ENCODE measurements around the gene F11. TPM values are rescaled to one million over a fixed set of nuclear protein-coding genes. Genes with fewer than 3 reads are reported as not detected.
"Not testable (repeated sequence)": the region's sequence is repeated elsewhere in the genome, so short reads cannot be mapped to it uniquely, and the experiment has no call there.

F11 gene
- total and polyA plus RNA-seq, 2 experiments from 2014 or later = not detected

DNA sequence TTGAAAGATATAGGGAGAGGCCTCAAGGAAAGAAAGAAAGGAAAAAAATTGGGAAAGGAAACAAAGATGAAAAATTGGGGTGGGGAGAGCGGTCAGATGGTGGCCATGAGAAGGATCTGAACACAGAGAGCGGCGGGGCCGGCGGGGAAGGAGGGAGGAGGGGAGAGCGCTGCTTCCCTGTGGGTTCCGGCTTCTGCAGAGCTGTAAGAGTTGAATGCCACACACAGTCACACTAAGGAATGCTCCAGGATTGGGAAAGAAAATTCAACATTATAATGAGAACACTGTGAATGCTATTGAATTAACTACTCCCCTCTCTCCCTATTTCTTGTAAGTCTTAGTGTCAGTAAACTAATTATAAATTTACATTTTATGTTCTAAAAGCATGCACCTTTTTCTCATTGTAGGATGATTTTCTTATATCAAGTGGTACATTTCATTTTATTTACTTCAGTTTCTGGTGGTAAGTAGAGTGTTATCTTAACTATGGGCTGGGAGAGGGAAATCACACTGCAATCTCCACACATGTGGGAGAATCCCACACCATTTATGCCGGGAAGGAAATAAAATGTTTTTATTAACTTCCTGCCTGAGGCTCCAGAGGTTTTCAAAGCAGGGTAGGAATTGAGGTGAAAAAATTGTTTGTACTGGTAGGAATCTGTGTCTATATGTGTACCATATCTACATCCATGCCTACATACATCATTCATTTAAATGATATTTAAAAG lies 904 bp downstream of the F11 start:
- Histone ChIP-seq H3K4me1 (ENCODE audit: low read depth) (peaks cover 5% of the 10 kb centered on the region), H3K36me3 (no peaks in the 10 kb centered on the region), H3K27me3 (no peaks in the 10 kb centered on the region), H3K27ac (no peak overlapping the region), H3K4me3 (peak overlapping the region; percentile 13), H3K9me3 (ENCODE audit: low read depth) (no peaks in the 10 kb centered on the region)
- TF ChIP-seq, protein P1, sequence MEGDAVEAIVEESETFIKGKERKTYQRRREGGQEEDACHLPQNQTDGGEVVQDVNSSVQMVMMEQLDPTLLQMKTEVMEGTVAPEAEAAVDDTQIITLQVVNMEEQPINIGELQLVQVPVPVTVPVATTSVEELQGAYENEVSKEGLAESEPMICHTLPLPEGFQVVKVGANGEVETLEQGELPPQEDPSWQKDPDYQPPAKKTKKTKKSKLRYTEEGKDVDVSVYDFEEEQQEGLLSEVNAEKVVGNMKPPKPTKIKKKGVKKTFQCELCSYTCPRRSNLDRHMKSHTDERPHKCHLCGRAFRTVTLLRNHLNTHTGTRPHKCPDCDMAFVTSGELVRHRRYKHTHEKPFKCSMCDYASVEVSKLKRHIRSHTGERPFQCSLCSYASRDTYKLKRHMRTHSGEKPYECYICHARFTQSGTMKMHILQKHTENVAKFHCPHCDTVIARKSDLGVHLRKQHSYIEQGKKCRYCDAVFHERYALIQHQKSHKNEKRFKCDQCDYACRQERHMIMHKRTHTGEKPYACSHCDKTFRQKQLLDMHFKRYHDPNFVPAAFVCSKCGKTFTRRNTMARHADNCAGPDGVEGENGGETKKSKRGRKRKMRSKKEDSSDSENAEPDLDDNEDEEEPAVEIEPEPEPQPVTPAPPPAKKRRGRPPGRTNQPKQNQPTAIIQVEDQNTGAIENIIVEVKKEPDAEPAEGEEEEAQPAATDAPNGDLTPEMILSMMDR (IDR thresholded peaks at IDR 0.05; ENCODE audit: low read depth, low read length) = no peak
- peak; percentile 47 to 65 for DNase-seq (ENCODE audit: low read depth in 1 of 2, low spot score in 1 of 2)

DNA sequence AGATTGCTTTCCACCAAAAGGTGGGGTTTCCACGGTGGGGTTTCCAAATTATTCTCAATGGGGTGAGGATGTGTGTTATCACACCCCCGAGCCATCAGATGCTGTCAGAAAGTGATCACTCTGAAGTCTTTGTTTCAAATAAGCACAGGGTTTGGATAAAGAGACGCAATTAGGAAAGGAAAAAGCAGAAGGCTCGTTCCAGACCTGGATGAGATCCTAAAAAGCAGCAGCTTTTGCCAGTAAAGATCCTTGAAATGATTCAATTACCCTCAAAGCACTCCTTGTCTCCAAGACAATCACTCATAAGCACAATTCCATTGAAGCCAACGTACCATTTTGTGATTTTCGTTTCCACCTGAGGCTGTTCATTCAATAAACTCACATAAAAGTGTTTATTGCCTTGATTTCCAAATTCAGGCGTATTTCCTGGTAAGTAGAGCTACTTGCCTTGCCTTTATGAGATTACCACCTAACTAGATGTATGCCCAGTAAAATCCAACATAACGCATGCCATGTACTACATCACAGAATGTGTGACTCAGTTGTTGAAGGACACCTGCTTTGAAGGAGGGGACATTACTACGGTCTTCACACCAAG lies 5.2 kb downstream of the F11 start:
- DNase-seq (ENCODE audit: low read depth in 1 of 2, low spot score in 1 of 2) = no peak
- TF ChIP-seq, protein P1 (IDR thresholded peaks at IDR 0.05; ENCODE audit: low read depth, low read length) = no peak
- H3K9me3 ChIP-seq (ENCODE audit: low read depth) = no peaks in the 10 kb centered on the region
- no peaks in the 10 kb centered on the region for H3K27me3 ChIP-seq
- H3K27ac ChIP-seq = no peak overlapping the region
- H3K4me3 ChIP-seq = no peak overlapping the region
- H3K4me1 ChIP-seq (ENCODE audit: low read depth) = no peaks in the 10 kb centered on the region
- no peaks in the 10 kb centered on the region for H3K36me3 ChIP-seq

DNA sequence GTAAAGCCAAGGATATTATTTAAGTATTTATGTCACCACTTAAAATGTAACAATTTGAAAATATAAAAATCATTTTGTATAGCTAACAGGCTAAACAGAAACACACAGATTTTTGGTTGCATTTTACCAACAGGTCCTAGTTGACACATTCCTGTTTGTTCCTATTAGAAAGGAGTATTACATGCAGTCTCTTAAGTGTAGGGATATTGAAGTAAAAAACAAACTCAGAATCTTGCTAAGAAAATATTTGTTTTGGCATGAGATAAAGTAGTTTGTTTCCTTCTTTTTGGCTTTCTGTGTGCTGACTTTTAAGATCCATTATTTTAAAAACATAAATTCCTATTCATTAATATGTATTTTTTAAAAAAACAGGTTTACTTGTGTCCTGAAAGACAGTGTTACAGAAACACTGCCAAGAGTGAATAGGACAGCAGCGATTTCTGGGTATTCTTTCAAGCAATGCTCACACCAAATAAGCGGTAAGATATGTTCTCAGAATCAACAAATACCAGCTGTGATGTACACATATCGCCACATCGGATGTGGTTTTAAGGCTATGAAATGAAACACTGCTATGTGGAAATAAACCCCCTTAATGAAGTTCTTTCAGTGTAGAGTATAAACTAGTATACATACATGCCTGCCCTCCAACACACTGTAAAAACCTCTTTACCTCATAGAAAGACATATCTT lies 6.9 kb downstream of the F11 start:
- Histone ChIP-seq H3K9me3 (ENCODE audit: low read depth) (no peaks in the 10 kb centered on the region), H3K27me3 (no peaks in the 10 kb centered on the region), H3K27ac (no peak overlapping the region), H3K4me1 (ENCODE audit: low read depth) (no peaks in the 10 kb centered on the region), H3K36me3 (no peaks in the 10 kb centered on the region), H3K4me3 (no peak overlapping the region)
- peak in 1 of 2 donors; percentile 1 for DNase-seq (ENCODE audit: low read depth in 1 of 2, low spot score in 1 of 2)
- TF ChIP-seq, protein P1 (IDR thresholded peaks at IDR 0.05; ENCODE audit: low read depth, low read length) = no peak

DNA sequence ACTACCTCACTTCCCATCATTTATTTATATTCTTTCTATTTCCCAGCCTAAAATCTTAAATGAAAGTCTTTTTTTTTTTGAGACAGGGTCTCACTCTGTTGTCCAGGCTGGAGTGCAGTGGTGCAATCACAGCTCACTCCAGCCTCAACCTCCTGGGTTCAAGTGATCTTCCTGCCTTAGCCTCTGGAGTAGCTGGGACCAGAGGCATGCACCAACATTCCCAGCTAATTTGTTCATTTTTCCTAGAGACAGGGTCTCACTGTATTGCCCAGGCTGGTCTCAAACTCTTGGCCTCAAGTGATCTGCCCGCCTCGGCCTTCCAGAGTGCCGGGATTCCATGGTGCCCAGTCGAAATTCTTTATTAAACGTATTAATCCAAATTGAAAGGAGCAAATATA lies 7.4 kb downstream of the F11 start:
- not testable (repeated sequence) for H3K4me3 ChIP-seq; H3K27ac ChIP-seq; H3K9me3 ChIP-seq (ENCODE audit: low read depth); H3K36me3 ChIP-seq; DNase-seq (ENCODE audit: low read depth in 1 of 2, low spot score in 1 of 2); H3K27me3 ChIP-seq; H3K4me1 ChIP-seq (ENCODE audit: low read depth)

DNA sequence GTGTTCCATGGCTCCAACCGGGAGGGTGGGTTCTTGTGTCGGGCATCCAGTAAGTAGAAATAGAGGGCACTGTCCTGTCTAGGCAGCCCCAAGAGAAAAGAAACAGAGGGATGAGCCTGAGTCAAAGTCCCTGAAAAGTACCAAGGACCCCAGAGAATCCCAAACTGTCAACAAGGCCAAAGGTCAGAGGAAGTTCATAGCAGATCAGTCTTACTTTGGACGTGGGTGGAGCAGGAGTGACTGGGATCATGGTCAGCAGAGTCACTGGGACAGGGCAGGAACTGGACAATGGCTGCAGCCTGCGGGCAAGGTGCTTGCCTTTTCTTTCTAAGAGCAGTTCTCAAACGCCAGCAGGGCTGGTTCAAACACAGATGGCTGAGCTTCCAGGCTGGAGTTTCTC lies 17.3 kb downstream of the F11 start:
- Histone ChIP-seq H3K4me1 (ENCODE audit: low read depth) (no peaks in the 10 kb centered on the region), H3K36me3 (no peaks in the 10 kb centered on the region), H3K27me3 (no peaks in the 10 kb centered on the region), H3K4me3 (no peak overlapping the region), H3K27ac (no peak overlapping the region), H3K9me3 (ENCODE audit: low read depth) (no peaks in the 10 kb centered on the region)
- TF ChIP-seq, protein P1 (IDR thresholded peaks at IDR 0.05; ENCODE audit: low read depth, low read length) = no peak
- no peak for DNase-seq (ENCODE audit: low read depth in 1 of 2, low spot score in 1 of 2)

DNA sequence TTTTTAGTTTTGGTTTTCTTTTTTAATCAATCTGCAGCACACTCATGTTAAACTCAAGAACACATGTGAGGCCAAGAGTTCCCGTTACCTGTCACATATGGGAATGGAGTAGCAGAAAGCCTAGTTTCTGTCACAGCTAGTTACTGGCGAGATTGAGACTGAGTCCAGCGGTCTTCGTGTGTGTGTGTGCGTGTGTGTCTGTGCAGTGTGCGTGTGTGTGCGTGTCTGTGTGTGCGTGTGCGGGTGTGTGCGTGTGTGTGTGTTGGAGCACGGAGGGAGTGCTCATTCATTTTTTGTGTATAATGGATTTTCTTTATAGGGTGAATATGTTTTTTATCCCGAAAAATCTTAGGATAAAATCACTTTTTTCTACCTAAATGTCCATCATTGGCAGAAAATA lies 19.2 kb downstream of the F11 start:
- Histone ChIP-seq H3K36me3 (no peaks in the 10 kb centered on the region), H3K27me3 (no peaks in the 10 kb centered on the region), H3K9me3 (ENCODE audit: low read depth) (no peaks in the 10 kb centered on the region), H3K27ac (no peak overlapping the region), H3K4me1 (ENCODE audit: low read depth) (no peaks in the 10 kb centered on the region), H3K4me3 (no peak overlapping the region)
- DNase-seq (ENCODE audit: low read depth in 1 of 2, low spot score in 1 of 2) = no peak
- TF ChIP-seq, protein P1 (IDR thresholded peaks at IDR 0.05; ENCODE audit: low read depth, low read length) = no peak
